Stimulated activated CD4-positive, alpha-beta T cell treated with anti-CD3 and anti-CD28 coated beads, Interleukin-12 subunit alpha, Interleukin-12 subunit beta, amount 100 ng/mL, for 4 hours (primary cell): ENCODE results near the gene FHIT.

Source experiments
- DNase-seq: peaks from one replicate; pipeline ENCODE4 v3.0.0-alpha.2; 2020

The FHIT gene

DNA sequence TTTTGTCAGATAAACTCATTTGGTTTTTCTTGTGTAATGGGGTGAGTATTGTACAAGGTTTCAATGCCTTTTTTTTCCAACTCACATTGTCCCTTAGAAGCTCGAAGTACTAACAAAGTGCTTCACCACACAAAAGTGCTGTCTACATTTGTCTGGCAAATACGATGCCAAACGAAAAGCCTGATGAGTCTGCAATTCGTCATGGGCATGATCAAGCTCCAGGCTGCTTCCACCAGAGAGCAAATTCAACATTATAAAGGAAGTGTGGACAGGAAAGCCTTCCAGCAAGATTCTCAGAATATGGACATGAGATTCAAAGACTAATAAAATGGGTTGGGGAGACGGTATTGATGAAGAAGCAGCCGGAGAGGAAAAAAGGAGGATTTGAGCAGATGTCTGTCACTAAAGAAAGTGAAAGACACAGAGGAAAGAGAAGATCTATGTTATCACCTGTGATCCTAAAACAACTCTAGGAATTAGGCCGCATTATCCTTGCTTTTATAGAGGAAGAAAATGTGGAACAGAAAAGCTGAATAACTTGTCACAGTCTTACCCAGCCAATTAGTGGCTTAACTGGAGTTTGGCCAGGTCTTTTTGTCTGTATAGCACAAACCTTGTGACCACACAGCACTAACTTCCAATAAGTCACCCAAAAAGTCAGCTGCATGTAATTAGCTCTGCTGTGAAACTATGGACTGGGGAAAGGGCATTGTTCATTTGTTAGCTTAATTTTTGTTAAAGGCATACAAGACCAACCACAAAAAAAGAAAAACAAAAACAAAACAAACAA lies 494.8 kb downstream of the FHIT start:
- DNase-seq, result no peak

DNA sequence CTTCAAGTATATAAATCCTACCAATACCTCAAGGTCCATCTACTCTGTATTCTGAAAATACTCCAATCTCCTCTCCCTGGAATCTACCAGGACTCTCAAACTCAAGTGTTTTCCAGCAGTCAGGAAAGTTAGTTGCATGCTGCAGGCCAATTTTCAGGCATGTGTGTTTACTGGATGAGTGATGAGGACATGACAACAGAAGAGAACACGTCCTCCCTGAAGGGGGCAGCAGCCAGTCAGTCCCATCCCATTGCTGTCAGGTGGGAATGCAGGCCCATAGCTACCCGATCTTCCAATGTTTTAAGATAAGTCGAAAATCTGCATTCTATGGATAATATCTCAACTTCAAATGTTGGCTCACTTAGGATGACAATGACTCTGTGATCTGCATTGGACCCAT lies 496.2 kb downstream of the FHIT start:
- DNase-seq, result no peak

DNA sequence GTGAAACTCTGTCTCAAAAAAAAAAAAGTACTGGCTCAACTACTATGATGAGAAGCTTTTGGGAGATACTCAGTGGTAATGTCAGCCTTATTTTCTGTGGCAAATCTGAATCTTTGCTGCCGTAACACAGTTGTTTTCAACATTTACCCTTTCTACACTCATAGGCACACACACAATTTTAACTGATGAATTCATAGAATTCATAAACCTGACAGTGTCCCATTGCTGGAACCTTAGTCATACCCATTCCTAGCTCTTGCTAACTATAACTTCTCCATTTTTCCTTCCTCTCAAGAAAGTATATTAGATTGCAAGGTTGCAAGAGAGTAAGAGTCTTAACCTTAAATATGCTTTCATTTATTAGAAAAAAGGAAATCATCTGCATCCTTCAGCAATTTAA lies 496.6 kb downstream of the FHIT start:
- DNase-seq, result no peak

DNA sequence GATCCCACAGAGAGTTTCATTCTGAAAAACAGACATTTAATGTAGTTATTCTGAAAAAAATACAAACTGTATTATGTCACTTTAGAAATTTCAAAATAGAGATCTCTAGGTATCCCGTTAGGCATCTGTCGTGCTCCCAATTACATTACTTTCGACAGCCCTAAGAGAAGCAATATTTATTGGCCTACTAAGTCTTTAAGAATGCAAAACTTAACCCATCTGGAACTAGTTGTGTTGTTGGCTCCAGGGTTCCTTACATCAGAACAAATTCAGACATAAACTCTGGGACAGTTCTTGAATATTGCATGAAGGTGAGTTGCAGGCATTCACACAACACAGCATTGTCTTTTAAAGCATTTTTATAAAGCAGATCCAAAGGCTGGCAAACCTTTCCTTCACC lies 498.4 kb downstream of the FHIT start:
- no peak for DNase-seq

DNA sequence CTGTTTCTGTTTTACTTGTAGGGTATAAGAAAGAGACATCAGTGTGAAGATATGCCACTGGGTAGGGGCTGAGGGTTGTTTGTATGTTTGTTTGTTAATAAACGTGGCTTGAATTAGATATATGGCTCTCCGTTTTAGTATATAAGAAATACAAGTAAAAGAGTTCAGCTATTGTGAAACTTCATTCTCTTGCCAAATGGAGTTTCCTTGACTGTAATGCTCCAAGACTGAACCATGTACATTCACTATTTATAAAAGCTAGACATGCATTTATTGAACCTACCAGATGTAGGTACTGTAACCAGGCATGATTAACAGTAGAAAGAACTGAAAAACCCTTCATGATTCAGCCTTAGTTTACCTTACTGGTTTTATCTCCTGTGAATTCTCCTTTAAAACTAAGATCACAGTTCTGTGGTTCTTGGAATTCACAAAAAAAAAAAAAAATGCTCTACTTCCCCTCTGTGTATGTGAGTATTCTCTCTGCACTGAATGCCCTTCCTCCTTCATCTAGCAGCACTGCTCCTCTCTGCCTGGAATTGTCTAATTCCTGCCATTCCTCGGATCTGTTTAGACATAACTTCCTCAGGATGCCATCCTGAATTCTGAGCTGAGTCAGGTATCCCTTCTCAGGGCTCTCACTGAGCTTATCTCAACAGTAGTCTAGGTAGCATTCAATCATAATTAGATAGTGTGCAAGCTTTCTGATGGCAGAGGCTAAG lies 504.4 kb downstream of the FHIT start:
- DNase-seq, result no peak

DNA sequence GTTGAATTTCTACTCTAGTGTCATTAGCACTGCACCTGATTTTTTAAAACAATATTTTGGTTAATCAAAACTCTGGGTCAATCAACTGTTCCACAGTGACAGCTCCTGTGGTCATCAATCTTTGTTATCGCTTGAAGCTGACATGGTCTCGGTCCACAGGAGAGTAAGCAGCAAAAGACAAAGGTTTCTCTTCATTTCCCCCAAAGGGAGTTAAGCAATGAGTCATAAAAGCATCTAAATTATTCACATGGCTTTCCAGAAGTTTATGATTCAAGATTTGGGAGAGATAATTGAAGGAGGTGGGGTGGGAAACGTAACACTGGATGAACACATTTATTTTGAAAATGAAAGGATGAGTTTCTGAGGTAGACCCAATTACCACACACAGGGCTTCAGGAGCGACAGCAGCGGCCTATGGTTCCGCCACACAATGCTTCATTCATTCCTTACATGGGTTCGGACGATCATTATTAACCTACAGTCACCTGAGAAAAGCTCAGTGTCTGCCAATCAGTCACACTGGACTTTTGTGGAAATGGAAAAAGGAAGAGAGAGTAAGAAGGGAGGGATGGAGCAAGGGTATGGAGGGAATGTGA lies 505.1 kb downstream of the FHIT start:
- DNase-seq, result no peak

DNA sequence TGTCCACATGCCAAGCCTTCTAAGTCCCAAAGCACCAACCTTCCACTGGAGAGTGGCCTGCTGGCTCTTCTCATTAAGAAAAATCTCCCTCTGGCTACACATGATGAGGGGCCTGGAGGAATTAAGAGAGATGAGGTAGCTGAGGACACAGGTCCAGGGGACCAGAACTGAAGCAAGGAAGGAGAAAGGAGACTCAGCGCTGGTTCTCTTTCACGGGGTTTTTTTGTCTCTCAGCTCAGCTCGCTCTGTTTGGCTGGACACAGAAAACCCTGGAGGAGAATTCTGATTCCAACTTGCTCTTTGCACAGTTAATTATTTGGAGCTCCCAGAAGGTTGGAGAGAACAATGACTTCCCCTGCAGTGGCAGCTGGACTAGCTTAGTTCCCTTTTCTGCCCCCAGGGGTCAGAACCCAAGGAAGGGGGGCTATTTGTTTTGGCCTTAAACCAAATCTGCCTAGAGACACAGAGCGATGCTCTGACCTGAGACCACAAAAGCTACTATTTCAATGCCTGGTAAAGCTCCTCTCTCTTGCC lies 507.6 kb downstream of the FHIT start:
- no peak for DNase-seq

DNA sequence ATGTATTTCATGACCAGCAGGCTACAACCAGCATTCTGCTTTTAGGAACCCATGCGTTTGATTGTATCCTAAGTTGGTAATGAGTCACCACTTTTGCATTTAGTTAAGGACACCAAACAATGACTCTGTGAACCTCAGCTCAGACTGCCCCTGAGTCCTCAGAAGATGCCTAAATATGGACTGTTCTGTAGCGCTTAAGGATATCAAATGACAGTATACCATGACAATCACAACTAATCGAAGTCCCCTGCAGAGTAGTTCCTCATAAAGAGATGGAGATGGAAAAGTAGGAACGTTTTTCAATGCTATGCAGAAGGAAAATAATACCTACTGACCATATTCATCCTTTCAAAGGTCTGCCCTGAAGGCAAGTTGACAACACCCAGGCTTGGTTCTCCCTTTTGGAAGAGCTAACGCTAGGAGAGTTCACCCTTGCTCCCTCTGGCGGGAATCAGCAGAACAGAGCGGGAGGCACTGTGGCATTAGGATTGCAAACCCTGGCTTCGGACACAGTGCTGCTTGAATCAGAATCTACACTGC lies 508.6 kb downstream of the FHIT start:
- no peak for DNase-seq

DNA sequence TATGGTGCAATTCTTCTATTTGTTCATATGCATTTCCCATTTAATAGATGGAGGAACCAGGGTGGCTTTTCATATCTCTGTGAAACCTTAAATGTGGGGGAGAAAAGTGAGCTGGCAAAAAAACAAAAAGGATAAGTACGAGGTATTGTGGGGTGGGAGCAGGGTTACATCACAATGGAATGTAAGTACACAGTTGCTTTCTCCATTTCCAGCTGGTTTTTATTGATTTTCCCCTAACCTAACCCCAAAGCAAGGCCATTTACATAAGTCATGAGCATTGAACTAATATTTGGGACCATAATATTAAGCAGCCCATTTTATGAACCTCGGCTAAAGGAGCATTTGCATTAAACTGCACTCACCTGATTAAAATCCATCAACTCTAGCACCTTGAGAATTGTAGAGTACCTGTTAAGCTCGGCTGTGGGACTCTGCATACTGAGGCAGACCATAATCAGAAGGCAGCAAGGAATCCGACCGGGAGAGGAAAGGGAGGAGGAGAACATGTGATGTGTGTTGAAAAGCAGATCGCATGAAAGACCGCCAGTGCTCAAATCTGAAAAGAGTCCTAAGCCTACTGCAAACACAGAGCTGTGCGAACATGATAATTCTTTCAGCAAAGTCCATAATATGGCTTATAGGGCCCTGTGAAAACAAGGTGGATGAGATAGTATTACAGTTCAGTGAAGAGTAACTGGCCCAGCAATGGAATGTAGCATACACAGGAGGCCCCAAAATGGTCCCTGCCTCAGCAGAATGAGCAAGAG lies 513.4 kb downstream of the FHIT start:
- no peak for DNase-seq

DNA sequence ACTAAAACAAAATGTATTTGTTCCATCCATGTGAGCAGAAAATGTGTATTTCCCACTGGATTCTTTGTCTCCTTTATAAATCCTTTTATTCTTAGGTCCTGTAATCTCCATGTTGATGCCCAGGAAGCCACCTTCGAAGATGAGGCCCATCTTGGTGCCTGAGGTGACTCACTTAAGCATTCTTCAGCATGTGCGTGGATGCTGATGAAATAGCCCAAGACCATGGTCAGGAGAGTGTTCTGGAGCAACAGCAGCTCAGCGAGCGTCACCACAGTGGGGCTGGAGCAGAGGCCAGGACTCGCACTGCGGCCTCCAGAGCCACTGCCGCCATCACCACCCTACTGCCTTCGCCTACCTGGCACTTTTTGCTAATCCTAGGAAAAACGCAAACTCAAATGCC lies 520.9 kb downstream of the FHIT start:
- no peak for DNase-seq

DNA sequence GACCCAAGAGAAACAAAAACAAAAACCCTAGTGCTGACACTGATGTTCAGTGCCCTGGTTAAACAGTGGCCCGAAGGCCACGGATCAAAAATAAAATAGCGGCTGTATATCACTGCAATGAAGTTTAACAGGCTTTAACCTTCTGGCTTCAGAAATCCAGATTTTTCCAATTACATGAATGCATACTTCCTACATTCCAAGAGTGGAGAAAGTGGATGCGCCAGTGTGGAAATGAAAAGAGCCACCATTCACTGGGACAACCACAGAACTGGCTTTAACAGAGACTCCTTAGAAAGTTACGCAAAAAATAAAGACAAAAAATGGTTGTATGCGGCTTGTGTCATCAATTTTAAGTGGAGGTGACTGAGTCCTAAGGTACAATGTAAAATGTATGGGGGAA lies 522.2 kb downstream of the FHIT start:
- DNase-seq, result no peak

DNA sequence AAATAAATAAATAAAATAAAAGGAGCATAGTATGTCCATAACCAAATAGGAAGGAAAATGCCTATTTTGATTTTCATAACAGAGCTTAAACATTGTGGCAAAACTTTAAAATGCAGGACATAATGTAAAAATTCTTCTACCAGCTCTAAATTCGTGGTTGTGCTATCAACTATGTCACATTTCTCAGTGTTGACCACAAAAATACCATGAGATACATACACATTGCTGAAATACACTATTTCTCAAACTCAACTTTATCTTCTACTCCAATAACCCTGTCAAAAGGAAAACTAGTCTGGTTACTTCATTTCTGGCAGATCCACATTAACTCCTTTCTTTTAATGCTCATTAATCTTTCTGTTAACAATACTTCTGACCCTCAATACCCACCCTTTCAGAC lies 523.2 kb downstream of the FHIT start:
- no peak for DNase-seq

DNA sequence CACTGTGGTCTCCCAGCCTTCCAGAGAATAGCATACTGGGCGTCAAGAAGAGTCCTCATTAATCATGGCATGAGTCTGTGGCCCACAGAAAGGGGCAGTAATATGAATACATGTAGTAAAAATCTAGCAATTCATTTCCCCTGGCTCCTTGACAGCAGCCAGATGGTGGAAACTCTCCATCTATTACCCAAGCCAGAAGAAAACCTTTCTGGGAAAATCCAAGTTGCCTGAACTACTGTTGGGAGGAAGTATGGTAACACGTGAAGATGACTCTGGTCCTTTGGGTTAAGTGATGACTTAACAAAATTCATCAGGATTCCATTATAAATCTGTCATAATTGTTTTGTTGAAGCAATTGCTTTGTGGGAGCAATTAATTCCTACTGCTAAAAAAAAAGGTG lies 530.5 kb downstream of the FHIT start:
- no peak for DNase-seq

DNA sequence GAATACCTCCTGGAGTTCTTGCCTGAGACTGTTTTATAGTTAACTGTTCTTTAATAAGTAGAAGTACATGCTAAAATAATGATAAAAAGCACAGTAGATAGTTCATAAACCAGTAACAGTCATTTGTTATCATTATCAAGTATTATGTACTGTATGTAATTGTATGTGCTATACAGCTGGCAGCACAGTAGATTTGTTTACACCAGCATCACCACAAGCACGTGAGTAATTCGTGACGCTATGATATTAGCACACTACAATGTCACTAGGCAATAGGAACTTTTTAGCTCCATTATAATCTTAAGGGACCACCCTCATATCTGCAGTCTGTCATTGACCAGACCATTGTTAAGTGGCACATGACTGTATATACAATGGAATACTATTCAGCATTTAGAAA lies 534.7 kb downstream of the FHIT start:
- no peak for DNase-seq

DNA sequence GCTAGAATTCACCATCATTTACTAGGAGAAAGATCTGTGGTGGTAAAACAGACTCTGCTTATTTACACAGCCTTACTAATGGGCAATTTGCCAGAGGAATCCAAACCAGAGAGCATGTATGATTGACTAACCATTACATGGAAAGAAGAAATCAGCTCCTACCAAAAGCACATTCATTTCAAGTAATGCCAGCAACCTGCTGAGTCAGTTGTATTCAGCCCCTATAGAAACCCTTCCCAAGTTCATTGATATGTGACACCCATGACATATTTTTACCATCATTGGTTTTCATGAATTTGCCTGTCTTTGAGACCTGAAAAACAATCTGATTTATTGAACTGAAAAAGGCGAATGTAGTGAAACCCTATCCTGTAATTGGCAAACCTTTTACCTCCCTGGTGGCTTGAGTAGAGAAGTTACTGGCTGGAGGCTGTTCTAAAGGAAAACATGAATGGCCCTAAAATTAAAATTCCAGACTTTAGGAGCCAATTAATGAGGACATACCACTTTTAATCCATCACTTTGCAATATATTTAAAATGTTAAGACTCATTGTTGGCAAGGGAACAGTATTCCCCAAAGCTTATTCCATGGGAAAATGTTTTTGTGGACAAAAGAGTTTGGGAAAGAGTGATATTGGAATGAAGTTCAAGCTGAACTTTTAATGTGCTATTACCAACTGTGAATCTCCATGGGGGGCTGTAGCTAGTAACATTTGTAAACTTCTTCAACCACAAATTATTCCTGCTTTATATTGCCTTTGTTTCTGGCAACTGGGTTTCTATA lies 542.9 kb downstream of the FHIT start:
- no peak for DNase-seq

DNA sequence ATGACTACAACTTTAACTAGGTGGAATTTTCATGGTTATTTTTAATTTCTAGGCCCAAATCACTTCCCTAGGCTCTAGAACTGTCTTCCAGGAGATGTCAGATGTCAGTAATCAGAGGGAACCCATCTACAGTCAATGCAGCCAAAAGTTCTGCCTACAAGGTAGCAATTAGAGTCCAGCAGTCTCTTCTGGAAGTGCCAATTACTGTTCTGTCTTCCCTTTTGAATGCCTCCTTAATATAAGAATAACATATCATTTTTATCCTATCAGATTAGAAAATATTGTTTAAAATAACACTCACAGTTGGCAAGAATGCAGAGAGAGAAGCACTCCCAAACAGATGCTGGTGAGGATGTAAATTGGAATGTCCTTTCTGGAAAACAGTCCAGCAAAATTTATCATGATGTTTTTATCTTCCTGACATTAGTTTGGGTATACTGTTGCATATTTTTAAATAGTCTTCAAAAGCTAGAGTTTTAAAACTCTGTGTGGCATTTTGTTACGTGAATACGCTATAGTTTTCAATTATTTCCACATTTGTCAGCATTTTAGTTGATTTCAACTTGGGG lies 543.7 kb downstream of the FHIT start:
- no peak for DNase-seq

DNA sequence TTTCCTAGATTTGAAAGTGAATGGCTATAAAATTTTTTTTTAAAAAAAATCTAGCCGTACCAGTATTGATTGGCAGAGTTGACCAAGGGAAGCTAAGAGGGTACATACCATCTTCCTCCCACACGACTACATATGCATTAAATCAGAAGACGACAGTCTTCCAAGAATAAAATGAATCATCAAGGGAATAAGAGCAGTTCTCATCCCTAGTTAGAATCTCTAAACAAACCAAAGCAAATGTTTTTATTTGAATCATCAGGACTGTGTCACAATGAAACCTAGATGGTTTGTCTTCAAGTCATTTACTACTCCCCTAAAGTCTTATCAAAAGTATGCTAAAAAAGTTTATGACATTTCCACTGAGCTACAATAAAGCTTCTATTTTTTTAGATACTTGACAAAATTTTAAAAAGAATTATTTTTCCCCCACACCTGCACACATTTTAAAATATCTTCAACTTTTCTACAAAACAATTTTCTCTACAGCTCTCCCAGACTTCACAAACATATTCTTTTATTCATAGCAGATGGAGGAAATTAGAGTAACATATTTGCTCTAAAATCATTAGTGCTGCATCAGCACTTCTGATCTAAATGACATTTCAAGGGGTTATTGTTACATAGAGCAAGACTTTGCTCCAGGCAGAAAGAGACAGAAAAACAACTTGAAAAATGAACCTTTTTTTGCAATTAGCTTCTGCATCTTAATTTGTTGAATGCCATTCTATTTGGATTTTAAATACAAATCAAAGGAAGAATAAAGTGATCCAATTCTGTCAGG lies 547.1 kb downstream of the FHIT start:
- DNase-seq, result no peak

DNA sequence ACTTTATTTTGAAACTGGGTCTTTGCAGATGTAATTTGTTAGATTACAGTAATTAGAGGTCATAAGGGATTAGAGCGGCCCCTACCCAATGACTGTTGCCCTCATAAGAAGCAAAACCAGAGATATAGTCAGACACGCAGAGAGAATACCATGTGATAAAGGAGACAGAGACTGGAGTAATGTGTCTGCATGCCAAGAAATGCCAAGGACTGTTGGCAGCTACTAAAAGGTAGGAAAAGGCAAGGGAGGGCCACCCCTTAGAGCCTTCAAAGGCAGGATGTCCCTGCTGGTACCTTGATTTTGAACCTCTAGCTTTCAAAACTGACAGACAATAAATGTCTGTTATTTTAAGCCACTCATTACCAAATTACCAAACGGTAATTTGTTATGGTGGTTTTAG lies 548.2 kb downstream of the FHIT start:
- no peak for DNase-seq

DNA sequence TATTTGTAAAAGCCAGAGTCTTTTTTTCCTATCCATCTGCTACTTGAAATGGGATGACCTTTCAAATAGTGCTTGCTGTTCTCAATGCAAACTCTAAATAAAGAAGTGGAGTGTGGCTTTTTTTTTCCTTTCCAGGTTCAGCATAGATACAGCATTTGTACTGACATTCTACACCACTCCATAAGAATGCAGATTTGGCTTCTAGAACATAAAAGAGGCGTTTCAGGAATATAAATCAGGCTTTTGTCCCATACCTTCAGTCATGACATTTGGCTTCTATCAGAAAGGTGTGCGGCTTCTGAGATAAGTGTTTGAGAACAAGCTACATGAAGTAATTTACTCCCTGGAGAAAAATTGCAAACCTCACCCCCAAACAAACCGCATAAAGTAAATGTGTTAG lies 553.1 kb downstream of the FHIT start:
- DNase-seq, result no peak

DNA sequence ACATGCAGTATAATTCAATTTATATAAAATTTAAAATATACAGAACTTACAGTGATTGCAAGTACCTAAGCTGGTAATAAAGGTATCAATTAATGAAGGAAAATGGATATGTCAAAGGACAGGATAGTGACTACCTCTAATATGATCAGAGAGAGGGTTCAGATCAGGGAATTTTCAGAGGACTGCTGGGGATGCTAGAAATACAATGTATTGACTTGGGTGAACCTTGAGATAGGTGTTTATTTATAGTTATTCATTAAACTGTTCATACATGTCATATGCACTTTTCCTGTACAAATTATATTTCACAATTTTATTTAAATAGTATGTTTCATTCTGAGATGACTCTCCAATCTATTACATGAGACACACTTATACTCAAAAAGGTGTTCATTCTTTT lies 554.1 kb downstream of the FHIT start:
- DNase-seq, result no peak
